K562 (cell line): Measurements from ENCODE around the gene IL17RC.
"Not testable (repeated sequence)": the region's sequence is repeated elsewhere in the genome, so short reads cannot be mapped to it uniquely, and the experiment has no call there.

Source experiments
- CEBPZ ChIP-seq: fragments of 150-350 bp; IDR thresholded peaks from 2 replicates; pipeline ENCODE4 v1.6.1; 2014; ENCODE audit warnings: low read depth, mild to moderate bottlenecking, low read length, borderline replicate concordance
- GATA2 ChIP-seq: sonication (generic); formaldehyde crosslinking; IDR thresholded peaks from 2 replicates; pipeline ENCODE4 v1.4.0; 2020; ENCODE audit warnings: mild to moderate bottlenecking, missing genetic modification reagents
- HDAC2 ChIP-seq: fragments of 450-650 bp; IDR thresholded peaks from 2 replicates; pipeline ENCODE4 v1.6.1; 2016; ENCODE audit warnings: mild to moderate bottlenecking
- RBM17 ChIP-seq: fragments of 200-400 bp; formaldehyde crosslinking; IDR thresholded peaks from 2 replicates; pipeline ENCODE4 v1.6.1; 2017; ENCODE audit warnings: low read depth, mild to moderate bottlenecking, low read length, borderline replicate concordance
- ZNF121 ChIP-seq: sonication (generic); formaldehyde crosslinking; conservative IDR thresholded peaks from 2 replicates; pipeline ENCODE4 v1.8.0; 2022; ENCODE audit warnings: missing genetic modification reagents
- ZNF143 ChIP-seq: sonication (generic); formaldehyde crosslinking; IDR thresholded peaks from 2 replicates; pipeline ENCODE4 v1.9.0; 2022; ENCODE audit warnings: mild to moderate bottlenecking, missing genetic modification reagents

- not testable (repeated sequence) for TF ChIP-seq GATA2; HDAC2; CEBPZ; ZNF143 (CRISPR knock-in tag); RBM17; ZNF121 (CRISPR knock-in tag)
These were observed 15.9 kb upstream of the IL17RC start for GRCh38 chr3:9900965-9901415.
